Psoas muscle (tissue), 8 donors: ENCODE data around the gene CHCHD10. TPM values are rescaled to one million over a fixed set of nuclear protein-coding genes. Genes with fewer than 3 reads are reported as not detected.

Source experiments
- ATAC-seq, 4 donors: fragments of 200-7000 bp; cut with Tn5 transposase; one replicate each; pipeline ENCODE4 v1.9.1; 2020; ENCODE audit warnings: moderate library complexity in 3 of 4, mild to moderate bottlenecking in 2 of 4
- DNase-seq, 2 donors: peaks; one replicate each; pipeline ENCODE4 v3.0.0-alpha.2; 2020
- H3K27ac ChIP-seq: fragments of 200-600 bp; one replicate; pipeline ENCODE4 v1.8.0; 2022
- H3K27me3 ChIP-seq, 3 donors: fragments of 200-600 bp in 1 of 3; one replicate each; pipeline versions ENCODE4 v1.6.1 to v1.8.0; 2013 to 2022; ENCODE audit warnings: low read length in 2 of 3, mild to moderate bottlenecking in 2 of 3, moderate library complexity in 1 of 3; ENCODE audit not compliant: insufficient read depth in 3 of 3
- H3K36me3 ChIP-seq, 2 donors: fragments of 200-600 bp in 1 of 2; one replicate each; pipeline versions ENCODE4 v1.6.1 to v1.8.0; 2013 to 2022; ENCODE audit warnings: low read depth in 1 of 2, mild to moderate bottlenecking in 1 of 2, moderate library complexity in 1 of 2; ENCODE audit not compliant: insufficient read depth in 1 of 2
- H3K4me1 ChIP-seq: fragments of 200-600 bp; one replicate; pipeline ENCODE4 v1.8.0; 2022
- H3K4me3 ChIP-seq: fragments of 200-600 bp; one replicate; pipeline ENCODE4 v1.8.0; 2022; ENCODE audit warnings: mild to moderate bottlenecking
- H3K9me3 ChIP-seq: fragments of 200-600 bp; one replicate; pipeline ENCODE4 v1.8.0; 2022
- CTCF ChIP-seq: fragments of 200-600 bp; IDR thresholded peaks from one replicate; pipeline ENCODE4 v1.8.0; 2022; ENCODE audit warnings: antibody characterized with exemption
- WGBS, 3 donors: extraction: QIAGEN DNeasy Blood & Tissue Kit; methylation state at CpG; one replicate each; pipeline versions ENCODE4 v1.1.6 to v1.1.7; 2013; 5-methylcytosine and 5-hydroxymethylcytosine counted together
- intact Hi-C, 2 donors: fragments of 100-400 bp; cut with DNase I; formaldehyde crosslinking; loops; one replicate each; pipeline versions ENCODE4 v1.11.0 to v1.14.2; 2022
- polyA plus RNA-seq, 3 donors: library from polyadenylated mRNA; stranded (reverse); fragments of 200-250 nt; gene quantifications; one replicate each; pipeline ENCODE4 v1.2.3, GENCODE V29; 2013
- total RNA-seq, 4 donors: library from RNA; stranded (reverse); fragmentation: NEBNext Ultra II Directional in 2 of 4; extraction: Animal tissue kit (Norgen Biotek cat#: 25700) in 2 of 4; gene quantifications; one replicate each; pipeline versions ENCODE4 v1.2.1 to v1.2.4, GENCODE V29; 2021 to 2023
- donor health status: healthy with polysubstance abuse.
- donor health status: DM: no; HTN: no; CAD: no; lungs with moderate emphysema.
- donor health status: Bipolar disorder and iron deficiency.
- donor health status: healthy.
- donor health status: DM: yes; HTN: yes; CAD: no.
- donor health status: DM: no; HTN: no; CAD: no.
- donor health status: DM: no; HTN: no; CAD: no.
- donor health status: DM: yes; HTN: yes; CAD: no.

Gene CHCHD10
- total and polyA plus RNA-seq, 7 donors, result 460 to 1,066 (median 752) TPM

- intact Hi-C loops, result no loop called here
- peaks cover 2 to 62% of the 10 kb centered on the region in 2 donors for H3K36me3 ChIP-seq
Measured at GRCh38 chr22:23793326-23793725, 25.6 kb upstream of the CHCHD10 start.

GRCh38 chr22:23791738-23792645 is 24.2 kb upstream of the CHCHD10 start:
- ATAC-seq (peak in 1 of 4 donors; percentile 9), DNase-seq (no peak)
- no peak overlapping the region for H3K27ac ChIP-seq
- no peaks in the 10 kb centered on the region for H3K9me3 ChIP-seq
- H3K27me3 ChIP-seq, result no peaks in the 10 kb centered on the region
- WGBS, 3 donors, result 82 to 83% (median 83%) methylated on average over 25 of the region's 25 CpGs
- H3K36me3 ChIP-seq, result peaks cover 2 to 55% of the 10 kb centered on the region in 2 donors
- TF ChIP-seq CTCF, result no peak
- H3K4me1 ChIP-seq, result peaks cover 21% of the 10 kb centered on the region
- intact Hi-C loops, result no loop called here
- no peak overlapping the region for H3K4me3 ChIP-seq

More at GRCh38 chr22:23793326-23793725, 25.6 kb upstream of the CHCHD10 start:
- H3K4me3 ChIP-seq, result no peak overlapping the region
- no peaks in the 10 kb centered on the region for H3K27me3 ChIP-seq
- TF ChIP-seq CTCF, result no peak
- DNase-seq, result no peak
- no peak overlapping the region for H3K27ac ChIP-seq
- H3K9me3 ChIP-seq, result no peaks in the 10 kb centered on the region
- no peak for ATAC-seq
- H3K4me1 ChIP-seq, result peaks cover 15% of the 10 kb centered on the region
- WGBS, 3 donors, result 86% methylated on average over 8 of the region's 8 CpGs

- no peak for TF ChIP-seq CTCF
- no peak for ATAC-seq
- H3K27me3 ChIP-seq, result no peaks in the 10 kb centered on the region
- peaks cover 2 to 48% of the 10 kb centered on the region in 2 donors for H3K36me3 ChIP-seq
- no peak overlapping the region for H3K27ac ChIP-seq
- no peaks in the 10 kb centered on the region for H3K9me3 ChIP-seq
- peaks cover 26% of the 10 kb centered on the region for H3K4me1 ChIP-seq
- H3K4me3 ChIP-seq, result no peak overlapping the region
- 57 to 67% (median 66%) methylated on average over 11 of the region's 11 CpGs for WGBS, 3 donors
- intact Hi-C loops, result no loop called here
- DNase-seq, result no peak
Measured at GRCh38 chr22:23790819-23791737, 23.3 kb upstream of the CHCHD10 start.

- Histone ChIP-seq H3K4me3 (no peak overlapping the region), H3K4me1 (peaks cover 32% of the 10 kb centered on the region), H3K36me3 (peaks cover 2 to 33% of the 10 kb centered on the region in 2 donors), H3K9me3 (no peaks in the 10 kb centered on the region), H3K27ac (peak overlapping the region; percentile 2), H3K27me3 (no peaks in the 10 kb centered on the region)
- WGBS, 3 donors, result 74 to 86% (median 82%) methylated on average over 4 of the region's 4 CpGs
- TF ChIP-seq CTCF, result no peak
- DNase-seq (peak in 1 of 2 donors; percentile 19), ATAC-seq (no peak)
- intact Hi-C loops, result loop anchor here (5.0 kb wide), 3 partner anchors 33 to 58 kb away; no protein-coding TSS in a partner anchor
Measured at GRCh38 chr22:23789638-23790037, 21.9 kb upstream of the CHCHD10 start.
